HEK293T (cell line): ENCODE results near the gene PBRM1.
A peak's percentile ranks its signal among the peaks of the same experiment; 100 is the strongest.

Experiments
- CTCF ChIA-PET: fragments of 350-600 bp; formaldehyde crosslinking; extraction: SDS; loops from one replicate; lab custom pipeline; 2021; ENCODE audit warnings: antibody characterized with exemption, inconsistent platforms; lab: Yijun Ruan, JAX
- POLR2A ChIA-PET: fragments of 350-600 bp; formaldehyde crosslinking; extraction: SDS; loops from one replicate; lab custom pipeline; 2020; ENCODE audit warnings: antibody characterized with exemption, inconsistent platforms; lab: Yijun Ruan, JAX
- DNase-seq: peaks from one replicate; pipeline ENCODE4 v3.0.0; 2012; ENCODE audit warnings: mixed read lengths; ENCODE audit errors: extremely low spot score
- ARNT ChIP-seq: fragments of 450-650 bp; IDR thresholded peaks from 2 replicates; pipeline ENCODE4 v1.6.1; 2017; ENCODE audit warnings: mild to moderate bottlenecking
- BHLHE40 ChIP-seq: fragments of 450-650 bp; IDR thresholded peaks from 2 replicates; pipeline ENCODE4 v1.6.1; 2016; ENCODE audit warnings: mild to moderate bottlenecking, moderate library complexity, borderline replicate concordance
- CTBP1 ChIP-seq: fragments of 450-650 bp; IDR thresholded peaks from 2 replicates; pipeline ENCODE4 v1.6.1; 2016; ENCODE audit warnings: borderline replicate concordance
- ELF4 ChIP-seq: fragments of 450-650 bp; IDR thresholded peaks from 2 replicates; pipeline ENCODE4 v1.6.1; 2017; ENCODE audit warnings: antibody characterized with exemption
- FOXA1 ChIP-seq: fragments of 450-650 bp; IDR thresholded peaks from 2 replicates; pipeline ENCODE4 v1.6.1; 2016; ENCODE audit warnings: mild to moderate bottlenecking
- FOXK2 ChIP-seq: fragments of 450-650 bp; IDR thresholded peaks from 2 replicates; pipeline ENCODE4 v1.6.1; 2016; ENCODE audit warnings: mild to moderate bottlenecking
- FOXM1 ChIP-seq: fragments of 450-650 bp; IDR thresholded peaks from 2 replicates; pipeline ENCODE4 v1.6.1; 2017; ENCODE audit warnings: mild to moderate bottlenecking, borderline replicate concordance
- HDGF ChIP-seq: fragments of 450-650 bp; IDR thresholded peaks from 2 replicates; pipeline ENCODE4 v1.6.1; 2017; ENCODE audit warnings: antibody characterized with exemption, borderline replicate concordance
- L3MBTL2 ChIP-seq: fragments of 450-650 bp; conservative IDR thresholded peaks from 2 replicates; pipeline ENCODE4 v1.6.1; 2016; ENCODE audit warnings: mild to moderate bottlenecking
- LEF1 ChIP-seq: fragments of 450-650 bp; IDR thresholded peaks from 2 replicates; pipeline ENCODE4 v1.6.1; 2017; ENCODE audit warnings: mild to moderate bottlenecking, borderline replicate concordance
- NFRKB ChIP-seq: fragments of 450-650 bp; IDR thresholded peaks from 2 replicates; pipeline ENCODE4 v1.6.1; 2016; ENCODE audit warnings: mild to moderate bottlenecking, moderate library complexity
- SP1 ChIP-seq: fragments of 450-650 bp; IDR thresholded peaks from 2 replicates; pipeline ENCODE4 v1.6.1; 2017
- SUZ12 ChIP-seq: fragments of 450-650 bp; IDR thresholded peaks from 2 replicates; pipeline ENCODE4 v1.6.1; 2016; ENCODE audit warnings: mild to moderate bottlenecking
- TARDBP ChIP-seq: fragments of 450-650 bp; IDR thresholded peaks from 2 replicates; pipeline ENCODE4 v1.6.1; 2016
- ZNF384 ChIP-seq: fragments of 450-650 bp; IDR thresholded peaks from 2 replicates; pipeline ENCODE4 v1.6.1; 2016
- TF ChIP-seq, protein P1 (sequence below): fragments of 450-650 bp; IDR thresholded peaks from 2 replicates; pipeline ENCODE4 v1.6.1; 2016

Gene PBRM1

DNA sequence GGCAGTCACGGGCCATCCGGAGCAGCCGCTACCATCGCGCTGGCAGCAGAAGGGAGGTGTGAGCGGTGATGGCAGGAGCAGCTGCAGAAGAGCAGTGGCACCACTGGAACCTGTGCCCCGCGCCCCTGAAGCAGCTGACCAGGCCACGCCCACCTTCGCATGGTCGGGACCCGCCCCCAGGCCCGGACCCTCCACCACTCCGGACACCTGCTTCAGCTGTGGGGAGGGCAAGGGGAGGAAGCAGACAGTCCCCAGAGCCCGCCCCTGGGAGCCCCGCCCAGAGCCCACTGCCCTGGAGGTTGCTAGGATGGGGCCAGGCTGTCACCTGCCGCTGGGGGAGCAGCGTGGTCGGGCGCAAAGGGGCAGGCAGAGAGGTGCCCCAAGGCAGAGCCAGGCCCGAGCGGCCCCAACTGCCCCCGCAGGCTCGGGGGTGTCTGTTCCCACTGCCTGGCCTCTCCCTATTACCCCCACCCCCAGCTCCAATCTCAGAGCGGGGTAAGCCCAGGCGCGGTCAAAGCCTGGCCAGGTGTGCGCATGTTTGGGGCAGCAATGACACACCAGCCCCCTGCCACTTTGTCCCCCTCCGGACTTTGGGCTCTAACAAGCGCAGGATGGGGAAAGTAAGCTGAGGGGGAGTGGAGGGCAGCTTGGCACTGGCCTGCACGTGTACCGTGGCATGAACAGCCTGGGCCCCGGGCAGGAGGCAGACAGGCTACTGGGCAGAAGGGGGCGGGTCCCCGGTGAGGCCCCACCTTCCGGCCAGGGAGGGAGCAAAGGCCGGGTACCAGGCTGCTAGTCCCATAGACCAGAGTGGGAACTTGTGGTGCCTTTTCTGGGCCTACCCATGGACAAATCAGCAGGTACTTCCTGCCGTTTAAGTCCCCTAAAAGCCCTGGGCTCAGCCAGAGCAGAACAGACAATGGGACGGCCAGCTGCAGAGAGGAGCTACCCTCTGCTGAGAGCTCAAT lies 28.9 kb upstream of the PBRM1 start:
- no peak for DNase-seq
- ChIA-PET CTCF (no interaction called here), POLR2A (interaction anchor here (0.9 kb wide), 1 partner anchor 9 kb away, joined by 3 read pairs; the partner anchor contains the start of genes GLT8D1 and SPCS1)
- TF ChIP-seq, protein P1, sequence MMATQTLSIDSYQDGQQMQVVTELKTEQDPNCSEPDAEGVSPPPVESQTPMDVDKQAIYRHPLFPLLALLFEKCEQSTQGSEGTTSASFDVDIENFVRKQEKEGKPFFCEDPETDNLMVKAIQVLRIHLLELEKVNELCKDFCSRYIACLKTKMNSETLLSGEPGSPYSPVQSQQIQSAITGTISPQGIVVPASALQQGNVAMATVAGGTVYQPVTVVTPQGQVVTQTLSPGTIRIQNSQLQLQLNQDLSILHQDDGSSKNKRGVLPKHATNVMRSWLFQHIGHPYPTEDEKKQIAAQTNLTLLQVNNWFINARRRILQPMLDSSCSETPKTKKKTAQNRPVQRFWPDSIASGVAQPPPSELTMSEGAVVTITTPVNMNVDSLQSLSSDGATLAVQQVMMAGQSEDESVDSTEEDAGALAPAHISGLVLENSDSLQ: no peak
- TF ChIP-seq NFRKB (no peak), ARNT (no peak), ZNF384 (no peak), L3MBTL2 (no peak), FOXM1 (no peak), CTBP1 (no peak), HDGF (no peak), LEF1 (no peak), SUZ12 (no peak), ELF4 (no peak), SP1 (no peak), BHLHE40 (no peak), FOXA1 (no peak), TARDBP (no peak), FOXK2 (no peak)

DNA sequence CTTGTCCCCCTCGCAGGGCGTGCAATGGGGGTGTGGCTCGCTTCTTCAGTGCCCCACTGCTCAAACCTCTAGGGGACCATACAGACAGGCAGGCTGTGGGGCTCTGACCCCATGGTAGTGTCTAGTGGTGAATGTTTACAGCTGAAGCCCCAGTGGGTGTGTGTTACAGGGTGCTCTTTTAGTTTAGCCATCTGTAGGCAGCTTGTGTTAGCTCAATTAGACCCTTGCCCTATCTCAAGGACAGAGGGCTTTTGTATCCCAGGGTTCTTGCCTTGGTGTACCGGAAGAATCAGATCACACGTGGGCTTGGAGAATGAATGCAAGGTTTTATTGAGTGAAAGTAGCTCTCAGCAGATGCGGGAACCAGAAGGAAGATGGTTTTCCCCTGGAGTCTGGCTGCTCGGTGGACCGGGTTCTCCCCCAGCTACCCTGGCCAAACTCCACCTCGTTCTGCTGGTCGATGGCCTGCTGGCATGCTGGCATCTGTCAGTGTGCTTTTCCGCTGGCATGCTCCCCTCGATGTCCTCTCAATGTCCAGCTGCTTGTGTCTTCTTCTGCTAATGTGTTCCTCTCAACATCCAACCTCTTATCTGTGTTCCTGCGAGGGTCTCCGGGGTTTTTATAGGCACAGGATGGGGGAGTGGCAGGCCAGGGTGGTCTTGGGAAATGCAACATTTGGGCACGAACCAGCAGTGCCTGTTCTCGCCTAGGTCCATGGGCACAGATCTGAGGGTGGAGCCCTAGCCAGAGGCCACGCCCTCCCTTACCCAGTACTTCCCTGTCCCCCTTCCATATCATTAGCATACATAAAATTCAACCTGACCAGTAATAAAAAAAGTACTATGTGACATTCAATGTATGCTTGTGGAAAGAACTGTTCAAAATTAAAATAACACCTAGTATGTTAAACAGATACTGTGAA lies 26.8 kb upstream of the PBRM1 start:
- TF ChIP-seq SP1: no peak
- TF ChIP-seq FOXM1: no peak
- no peak for TF ChIP-seq SUZ12
- no peak for TF ChIP-seq L3MBTL2
- no peak for TF ChIP-seq ARNT
- no peak for TF ChIP-seq ELF4
- TF ChIP-seq FOXA1: no peak
- TF ChIP-seq TARDBP: no peak
- TF ChIP-seq ZNF384: no peak
- TF ChIP-seq, protein P1: no peak
- no peak for TF ChIP-seq CTBP1
- TF ChIP-seq HDGF: no peak
- POLR2A ChIA-PET: no interaction called here
- no peak for DNase-seq
- CTCF ChIA-PET: no interaction called here

DNA sequence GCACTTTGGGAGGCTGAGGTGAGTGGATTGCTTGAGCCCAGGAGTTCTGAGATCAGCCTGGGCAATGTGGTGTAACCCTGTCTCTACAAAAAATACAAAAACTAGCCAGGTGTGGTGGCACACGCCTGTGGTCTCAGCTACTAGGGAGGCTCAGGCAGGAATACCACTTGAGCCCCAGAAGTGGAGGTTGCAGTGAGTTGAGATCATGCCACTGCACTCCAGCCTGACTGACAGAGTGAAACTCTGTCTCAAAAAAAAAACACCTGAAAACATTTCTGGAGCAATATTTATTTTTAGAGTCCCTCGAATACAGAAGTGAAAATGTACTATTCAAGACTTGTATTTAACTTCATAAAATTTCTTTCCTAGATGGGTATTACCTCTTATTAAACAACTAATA lies 24.8 kb upstream of the PBRM1 start:
- DNase-seq: no peak
- ChIA-PET CTCF (no interaction called here), POLR2A (no interaction called here)
- TF ChIP-seq FOXK2 (no peak), BHLHE40 (no peak), LEF1 (no peak), L3MBTL2 (no peak)

DNA sequence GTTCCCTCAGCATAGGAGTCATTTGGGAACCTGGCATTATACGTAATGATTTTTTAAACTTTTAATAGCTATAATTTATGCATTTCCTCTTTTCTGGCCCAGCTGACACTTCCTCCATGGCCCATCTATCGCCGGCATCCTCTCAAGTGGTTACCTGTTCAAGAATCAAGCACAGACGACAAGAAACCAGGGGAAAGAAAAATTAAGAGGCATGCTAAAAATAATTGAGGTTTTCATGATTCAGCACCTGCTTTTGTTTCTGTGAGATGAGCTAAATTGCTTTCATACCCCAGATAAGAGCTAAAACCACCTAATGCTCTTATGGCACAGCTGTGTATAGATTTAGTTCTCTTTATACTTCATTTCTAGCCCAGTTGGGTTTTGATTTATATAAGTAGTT lies 21.9 kb upstream of the PBRM1 start:
- DNase-seq: no peak
- TF ChIP-seq LEF1 (no peak), SUZ12 (no peak), NFRKB (no peak), FOXA1 (no peak), ELF4 (no peak), ARNT (no peak), SP1 (no peak), HDGF (no peak)
- POLR2A ChIA-PET: interaction anchor here (1.8 kb wide), 1 partner anchor 21 kb away, joined by 5 read pairs; no protein-coding TSS in a partner anchor
- CTCF ChIA-PET: interaction anchor here (0.7 kb wide), 1 partner anchor 19 kb away, joined by 4 read pairs; no protein-coding TSS in a partner anchor

DNA sequence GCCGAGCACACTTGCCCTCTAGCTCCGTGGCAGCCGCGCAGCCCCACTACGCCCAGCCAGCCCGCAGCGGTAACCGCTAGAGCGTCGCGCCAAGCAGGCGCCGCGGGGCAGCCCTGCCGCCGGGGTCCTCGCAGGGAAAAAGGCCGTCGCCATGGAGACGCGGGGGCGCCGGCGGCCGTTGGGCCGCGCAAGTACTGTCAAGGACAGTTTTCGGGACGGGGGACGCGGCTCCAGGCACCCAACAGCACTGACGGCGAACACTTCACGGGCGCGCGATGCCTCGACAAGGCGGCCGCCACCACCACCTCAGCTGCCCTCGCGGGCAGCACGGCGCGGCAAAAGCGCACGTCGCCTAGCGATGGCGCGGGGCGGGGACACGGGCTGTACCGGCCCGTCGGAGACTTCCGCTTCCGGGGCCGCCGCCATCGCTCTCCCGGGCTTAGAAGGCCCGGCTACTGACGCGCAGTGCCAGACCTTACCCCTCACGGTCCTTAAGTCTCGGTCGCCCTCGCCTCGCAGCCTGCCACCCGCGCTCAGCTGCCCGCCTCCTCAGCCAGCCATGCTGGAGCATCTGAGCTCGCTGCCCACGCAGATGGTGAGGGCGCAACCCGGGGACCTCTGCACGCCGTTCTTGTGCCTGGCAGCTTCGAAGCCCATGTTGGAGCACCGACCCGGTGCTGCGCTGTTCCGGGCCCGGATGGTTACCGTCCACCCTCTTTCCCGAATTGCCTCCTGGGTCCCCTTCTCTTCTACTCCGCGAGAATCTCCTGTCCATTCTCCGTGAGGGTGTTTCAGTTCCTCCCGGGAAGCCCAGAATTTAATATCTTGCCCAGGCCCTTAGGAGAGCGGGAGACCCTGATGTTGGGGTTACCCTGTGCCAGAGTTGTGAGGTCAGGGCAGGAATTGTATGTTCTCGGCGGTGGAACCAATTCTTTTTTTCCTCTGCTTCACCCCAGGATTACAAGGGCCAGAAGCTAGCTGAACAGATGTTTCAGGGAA lies 20.3 kb upstream of the PBRM1 start, which contains the start of the genes GLT8D1 and SPCS1:
TSS of gene GLT8D1 (minus strand) at position 104 of the 999 bp plus-strand sequence. CDS start 5,331 bp downstream, outside the sequence.
TSS of gene SPCS1 (plus strand) at position 419 of the 999 bp plus-strand sequence. CDS start at position 560, 141 bp downstream.
- TF ChIP-seq ARNT: no peak
- TF ChIP-seq TARDBP: no peak
- TF ChIP-seq, protein P1: no peak
- no peak for TF ChIP-seq HDGF
- peak; percentile 76 for TF ChIP-seq L3MBTL2
- no peak for TF ChIP-seq CTBP1
- no peak for TF ChIP-seq SP1
- no peak for TF ChIP-seq FOXK2
- ChIA-PET POLR2A (interaction anchor here (1.0 to 2.5 kb wide), 10 partner anchors 9 to 192 kb away, joined by 3 to 14 read pairs (median 3); partner anchors contain the start of genes NEK4, STIMATE and UQCC5), CTCF (interaction anchor here (0.5 kb wide), 1 partner anchor 11 kb away, joined by 3 read pairs; no protein-coding TSS in a partner anchor)
- DNase-seq: peak; percentile 91
